ENCODE measurements around the gene ABCA1.

DNA sequence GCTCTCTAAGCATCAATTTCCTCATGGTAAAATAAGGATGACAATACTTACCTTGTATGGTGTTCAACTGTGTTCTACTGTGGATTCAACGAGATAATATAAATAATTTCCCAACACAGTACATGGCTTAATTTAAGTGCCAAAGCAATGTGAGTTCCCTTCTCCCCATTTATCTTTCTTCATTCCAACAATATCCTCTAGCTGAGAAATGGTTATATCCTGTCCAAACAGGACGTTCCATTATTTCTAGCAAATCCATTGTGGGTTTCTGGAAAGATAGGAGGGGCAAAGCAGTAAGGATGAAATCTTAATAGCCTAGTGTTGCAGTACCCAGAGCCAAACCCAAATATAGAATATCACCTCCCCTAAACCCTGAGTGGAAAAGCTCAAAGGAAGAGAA, 22.0 kb downstream of the ABCA1 start:
- TF ChIP-seq FOXK2 (IDR thresholded peaks at IDR 0.05) (no peak), LEF1 (IDR thresholded peaks at IDR 0.05; ENCODE audit: borderline replicate concordance) (no peak), ELF4 (IDR thresholded peaks at IDR 0.05) (no peak), FOXA1 (IDR thresholded peaks at IDR 0.05) (no peak), FOXM1 (IDR thresholded peaks at IDR 0.05; ENCODE audit: borderline replicate concordance) (no peak), SP1 (IDR thresholded peaks at IDR 0.05) (no peak), HDGF (IDR thresholded peaks at IDR 0.05; ENCODE audit: borderline replicate concordance) (no peak)
- TF ChIP-seq, protein P1, sequence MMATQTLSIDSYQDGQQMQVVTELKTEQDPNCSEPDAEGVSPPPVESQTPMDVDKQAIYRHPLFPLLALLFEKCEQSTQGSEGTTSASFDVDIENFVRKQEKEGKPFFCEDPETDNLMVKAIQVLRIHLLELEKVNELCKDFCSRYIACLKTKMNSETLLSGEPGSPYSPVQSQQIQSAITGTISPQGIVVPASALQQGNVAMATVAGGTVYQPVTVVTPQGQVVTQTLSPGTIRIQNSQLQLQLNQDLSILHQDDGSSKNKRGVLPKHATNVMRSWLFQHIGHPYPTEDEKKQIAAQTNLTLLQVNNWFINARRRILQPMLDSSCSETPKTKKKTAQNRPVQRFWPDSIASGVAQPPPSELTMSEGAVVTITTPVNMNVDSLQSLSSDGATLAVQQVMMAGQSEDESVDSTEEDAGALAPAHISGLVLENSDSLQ (IDR thresholded peaks at IDR 0.05): no peak
